ENCODE results near the gene C4orf54.

GRCh38 chr4:99633772-99634171, 23.9 kb downstream of the C4orf54 start:
- no peak for TF ChIP-seq CTCF (IDR thresholded peaks at IDR 0.05)
- TF ChIP-seq POLR2A (IDR thresholded peaks at IDR 0.05): no peak

Data from tibial nerve (tissue), 3 donors.